BE2C (cell line): ENCODE data around the gene SLC28A3.

Experiments
- DNase-seq: peaks from one replicate; pipeline ENCODE4 v3.0.0-alpha.2; 2020
- H3K27me3 ChIP-seq: fragments of 250-450 bp; sonication (Bioruptor Pico); 2 replicates; pipeline ENCODE4 v1.5.1; 2020; ENCODE audit warnings: mild to moderate bottlenecking
- H3K36me3 ChIP-seq: fragments of 250-450 bp; sonication (Bioruptor Pico); 2 replicates; pipeline ENCODE4 v1.5.1; 2020; ENCODE audit warnings: mild to moderate bottlenecking
- H3K4me1 ChIP-seq: fragments of 250-450 bp; sonication (Bioruptor Pico); 2 replicates; pipeline ENCODE4 v1.5.1; 2020
- H3K4me3 ChIP-seq: 2 replicates; pipeline ENCODE4 v1.5.1; 2011; ENCODE audit warnings: low read depth, low read length
- H3K9me3 ChIP-seq: fragments of 250-450 bp; sonication (Bioruptor Pico); 2 replicates; pipeline ENCODE4 v1.5.1; 2020
- CTCF ChIP-seq: IDR thresholded peaks from 2 replicates; pipeline ENCODE4 v1.5.1; 2012; ENCODE audit warnings: mild to moderate bottlenecking, low read depth, low read length

SLC28A3 gene

GRCh38 chr9:84357275-84357674 is 16.7 kb upstream of the SLC28A3 start:
- no peak for DNase-seq
- Histone ChIP-seq H3K4me3 (no peak overlapping the region), H3K36me3 (no peaks in the 10 kb centered on the region), H3K9me3 (no peaks in the 10 kb centered on the region), H3K27me3 (no peaks in the 10 kb centered on the region), H3K4me1 (no peaks in the 10 kb centered on the region)
- no peak for TF ChIP-seq CTCF

- no peaks in the 10 kb centered on the region for H3K9me3 ChIP-seq
- no peak for TF ChIP-seq CTCF
Observed at GRCh38 chr9:84354035-84354434, 13.5 kb upstream of the SLC28A3 start.

GRCh38 chr9:84349671-84350070 is 9.1 kb upstream of the SLC28A3 start:
- H3K9me3 ChIP-seq = no peaks in the 10 kb centered on the region
- no peaks in the 10 kb centered on the region for H3K36me3 ChIP-seq
- H3K4me1 ChIP-seq = no peaks in the 10 kb centered on the region
- no peaks in the 10 kb centered on the region for H3K27me3 ChIP-seq
- no peak for DNase-seq
- TF ChIP-seq CTCF = no peak
- H3K4me3 ChIP-seq = no peak overlapping the region

More at GRCh38 chr9:84354035-84354434, 13.5 kb upstream of the SLC28A3 start:
- H3K27me3 ChIP-seq = no peaks in the 10 kb centered on the region
- DNase-seq = no peak
- H3K4me3 ChIP-seq = no peak overlapping the region
- H3K4me1 ChIP-seq = no peaks in the 10 kb centered on the region
- no peaks in the 10 kb centered on the region for H3K36me3 ChIP-seq

GRCh38 chr9:84343111-84343521 is 2.6 kb upstream of the SLC28A3 start:
- no peak for TF ChIP-seq CTCF
- Histone ChIP-seq H3K27me3 (no peaks in the 10 kb centered on the region), H3K36me3 (no peaks in the 10 kb centered on the region), H3K4me1 (no peaks in the 10 kb centered on the region), H3K9me3 (no peaks in the 10 kb centered on the region), H3K4me3 (no peak overlapping the region)
- no peak for DNase-seq

- DNase-seq = no peak
- H3K36me3 ChIP-seq = no peaks in the 10 kb centered on the region
Observed at GRCh38 chr9:84339962-84340361, 596 bp downstream of the SLC28A3 start.

GRCh38 chr9:84339503-84339902 is 1.1 kb downstream of the SLC28A3 start:
- H3K4me3 ChIP-seq = no peak overlapping the region
- TF ChIP-seq CTCF = no peak
- DNase-seq = no peak
- no peaks in the 10 kb centered on the region for H3K9me3 ChIP-seq
- no peaks in the 10 kb centered on the region for H3K36me3 ChIP-seq
- H3K4me1 ChIP-seq = no peaks in the 10 kb centered on the region
- H3K27me3 ChIP-seq = no peaks in the 10 kb centered on the region

More at GRCh38 chr9:84339962-84340361, 596 bp downstream of the SLC28A3 start:
- no peak overlapping the region for H3K4me3 ChIP-seq
- H3K27me3 ChIP-seq = no peaks in the 10 kb centered on the region
- no peaks in the 10 kb centered on the region for H3K4me1 ChIP-seq
- no peaks in the 10 kb centered on the region for H3K9me3 ChIP-seq
- TF ChIP-seq CTCF = no peak
